CD4-positive, CD25-positive, alpha-beta regulatory T cell (primary cell): Measurements from ENCODE around the gene CHPF2. TPM values are rescaled to one million over a fixed set of nuclear protein-coding genes. Genes with fewer than 3 reads are reported as not detected.

Experiments used
- ATAC-seq, 2 donors: fragments of 150-1000 bp; cut with Tn5 transposase; one replicate each; pipeline ENCODE4 v1.10.0; 2021; ENCODE audit warnings: low read depth in 2 of 2, moderate number of reproducible peaks in 2 of 2, moderate library complexity in 1 of 2
- DNase-seq, 3 donors: peaks; one replicate each; pipeline versions ENCODE4 v3.0.0 to v3.0.0-alpha.2; 2012 to 2022; ENCODE audit warnings: mixed read lengths in 1 of 3
- H3K27ac ChIP-seq: one replicate; pipeline ENCODE4 v1.7.0; 2013; ENCODE audit warnings: mild to moderate bottlenecking, low read length; ENCODE audit not compliant: insufficient read depth, poor library complexity, severe bottlenecking
- H3K27me3 ChIP-seq: one replicate; pipeline ENCODE4 v1.7.0; 2013; ENCODE audit warnings: low read length; ENCODE audit not compliant: control insufficient read depth, insufficient read depth
- H3K36me3 ChIP-seq: one replicate; pipeline ENCODE4 v1.7.0; 2013; ENCODE audit warnings: mild to moderate bottlenecking, low read length, moderate library complexity; ENCODE audit not compliant: control insufficient read depth, insufficient read depth
- H3K4me1 ChIP-seq: 2 replicates; pipeline ENCODE4 v1.7.0; 2013; ENCODE audit warnings: mild to moderate bottlenecking, low read length; ENCODE audit not compliant: insufficient read depth, control insufficient read depth, poor library complexity, severe bottlenecking
- H3K4me3 ChIP-seq: one replicate; pipeline ENCODE4 v1.7.0; 2013; ENCODE audit warnings: low read depth, mild to moderate bottlenecking, low read length, moderate library complexity
- H3K9me3 ChIP-seq, 2 experiments: 1 replicate in 1 of 2; 2 replicates in 1 of 2; pipeline ENCODE4 v1.7.0; 2013; ENCODE audit warnings: low read length in 2 of 2, mild to moderate bottlenecking in 1 of 2, moderate library complexity in 1 of 2; ENCODE audit not compliant: control insufficient read depth in 2 of 2
- H3K27ac Mint-ChIP-seq, 3 donors: one replicate each; pipeline ENCODE4 v1.8.0; 2020 to 2022; ENCODE audit warnings: mild to moderate bottlenecking in 3 of 3, mixed read lengths in 3 of 3, moderate library complexity in 2 of 3
- H3K27me3 Mint-ChIP-seq: one replicate; pipeline ENCODE4 v1.8.0; 2022; ENCODE audit warnings: mild to moderate bottlenecking, mixed read lengths
- H3K36me3 Mint-ChIP-seq: one replicate; pipeline ENCODE4 v1.8.0; 2020; ENCODE audit warnings: mixed read lengths
- H3K4me1 Mint-ChIP-seq, 4 donors: one replicate each; pipeline ENCODE4 v1.8.0; 2020 to 2022; ENCODE audit warnings: mixed read lengths in 4 of 4, mild to moderate bottlenecking in 1 of 4
- H3K4me3 Mint-ChIP-seq, 4 donors: one replicate each; pipeline ENCODE4 v1.8.0; 2020 to 2022; ENCODE audit warnings: mild to moderate bottlenecking in 4 of 4, mixed read lengths in 4 of 4, moderate library complexity in 3 of 4
- H3K9me3 Mint-ChIP-seq, 7 donors: one replicate each; pipeline ENCODE4 v1.8.0; 2020 to 2022; ENCODE audit warnings: mixed read lengths in 7 of 7, mild to moderate bottlenecking in 3 of 7, moderate library complexity in 2 of 7
- polyA plus RNA-seq, 4 donors: library from polyadenylated mRNA; unstranded; fragments of 300-500 nt; fragmentation: Illumina TruSeq; gene quantifications; one replicate each; pipeline ENCODE4 v1.2.3, GENCODE V29; 2021
- total RNA-seq: library from RNA; stranded (reverse); gene quantifications from one replicate; pipeline ENCODE4 v1.2.3, GENCODE V29; 2022

The CHPF2 gene
- total and polyA plus RNA-seq, 5 donors from 2014 or later: 18.8 to 38.8 (median 24.4) TPM

- Mint-ChIP-seq H3K9me3 (peaks cover 0 to 4% (median 0%) of the 10 kb centered on the region in 7 donors), H3K27me3 (peaks cover 31% of the 10 kb centered on the region), H3K4me3 (peak overlapping the region in 3 of 4 donors; percentile 79 to 86 (median 85)), H3K36me3 (no peaks in the 10 kb centered on the region), H3K27ac (peak overlapping the region in 1 of 3 donors; percentile 86), H3K4me1 (peaks cover 0 to 30% (median 7%) of the 10 kb centered on the region in 4 donors)
- H3K27ac ChIP-seq: no peak overlapping the region
- ATAC-seq (peak; percentile 62 to 70), DNase-seq (peak in 2 of 3 donors; percentile 55 to 64)
- no peaks in the 10 kb centered on the region for H3K27me3 ChIP-seq
- peak overlapping the region; percentile 38 for H3K4me3 ChIP-seq
- H3K36me3 ChIP-seq: no peaks in the 10 kb centered on the region
- H3K9me3 ChIP-seq: no peaks in the 10 kb centered on the region
- peaks cover 9% of the 10 kb centered on the region for H3K4me1 ChIP-seq
Observed at GRCh38 chr7:151276666-151277590, 44.6 kb downstream of the CHPF2 start.

- no peak overlapping the region for H3K4me3 ChIP-seq
- H3K36me3 Mint-ChIP-seq: no peaks in the 10 kb centered on the region
- DNase-seq (no peak), ATAC-seq (no peak)
- H3K36me3 ChIP-seq: no peaks in the 10 kb centered on the region
- H3K9me3 Mint-ChIP-seq: peaks cover 0 to 4% (median 0%) of the 10 kb centered on the region in 7 donors
- H3K9me3 ChIP-seq: no peaks in the 10 kb centered on the region
- H3K4me1 Mint-ChIP-seq: peaks cover 0 to 24% (median 2%) of the 10 kb centered on the region in 4 donors
- peak overlapping the region in 3 of 4 donors; percentile 79 to 86 (median 85) for H3K4me3 Mint-ChIP-seq
- H3K27ac Mint-ChIP-seq: peak overlapping the region in 1 of 3 donors; percentile 86
- H3K27me3 ChIP-seq: no peaks in the 10 kb centered on the region
- peaks cover 9% of the 10 kb centered on the region for H3K4me1 ChIP-seq
- H3K27ac ChIP-seq: no peak overlapping the region
- H3K27me3 Mint-ChIP-seq: peaks cover 32% of the 10 kb centered on the region
Observed at GRCh38 chr7:151277631-151278030, 45.3 kb downstream of the CHPF2 start.

- no peaks in the 10 kb centered on the region for H3K36me3 ChIP-seq
Observed at GRCh38 chr7:151278949-151279348, 46.7 kb downstream of the CHPF2 start.

GRCh38 chr7:151279868-151280267 lies 47.6 kb downstream of the CHPF2 start:
- H3K27me3 ChIP-seq: no peaks in the 10 kb centered on the region
- no peak overlapping the region for H3K4me3 Mint-ChIP-seq
- peaks cover 43% of the 10 kb centered on the region for H3K27me3 Mint-ChIP-seq
- no peak for DNase-seq
- no peaks in the 10 kb centered on the region for H3K36me3 Mint-ChIP-seq
- H3K27ac ChIP-seq: no peak overlapping the region
- peaks cover 0 to 6% (median 0%) of the 10 kb centered on the region in 7 donors for H3K9me3 Mint-ChIP-seq
- H3K9me3 ChIP-seq: peaks cover 0 to 3% of the 10 kb centered on the region in 2 experiments
- no peak overlapping the region for H3K27ac Mint-ChIP-seq
- H3K4me1 Mint-ChIP-seq: peaks cover 0 to 19% (median 0%) of the 10 kb centered on the region in 4 donors
- H3K4me3 ChIP-seq: no peak overlapping the region
- ATAC-seq: no peak
- H3K4me1 ChIP-seq: peaks cover 9% of the 10 kb centered on the region
- H3K36me3 ChIP-seq: no peaks in the 10 kb centered on the region

More at GRCh38 chr7:151278949-151279348, 46.7 kb downstream of the CHPF2 start:
- H3K4me3 ChIP-seq: no peak overlapping the region
- peaks cover 0 to 3% of the 10 kb centered on the region in 2 experiments for H3K9me3 ChIP-seq
- Mint-ChIP-seq H3K36me3 (no peaks in the 10 kb centered on the region), H3K27me3 (peaks cover 39% of the 10 kb centered on the region), H3K4me1 (peaks cover 0 to 24% (median 2%) of the 10 kb centered on the region in 4 donors), H3K27ac (no peak overlapping the region), H3K4me3 (peak overlapping the region in 2 of 4 donors; percentile 38 to 67), H3K9me3 (peaks cover 0 to 6% (median 0%) of the 10 kb centered on the region in 7 donors)
- H3K27me3 ChIP-seq: no peaks in the 10 kb centered on the region
- DNase-seq (no peak), ATAC-seq (no peak)
- H3K4me1 ChIP-seq: peaks cover 9% of the 10 kb centered on the region
- no peak overlapping the region for H3K27ac ChIP-seq

- Mint-ChIP-seq H3K4me3 (peak overlapping the region in 1 of 4 donors; percentile 21), H3K27ac (no peak overlapping the region), H3K9me3 (peaks cover 0 to 6% (median 0%) of the 10 kb centered on the region in 7 donors), H3K36me3 (no peaks in the 10 kb centered on the region), H3K27me3 (peaks cover 42% of the 10 kb centered on the region), H3K4me1 (peaks cover 0 to 14% (median 0%) of the 10 kb centered on the region in 4 donors)
- DNase-seq (no peak), ATAC-seq (no peak)
- H3K27ac ChIP-seq: no peak overlapping the region
- no peaks in the 10 kb centered on the region for H3K27me3 ChIP-seq
- H3K4me1 ChIP-seq: peaks cover 9% of the 10 kb centered on the region
- no peaks in the 10 kb centered on the region for H3K36me3 ChIP-seq
- H3K9me3 ChIP-seq: peaks cover 0 to 3% of the 10 kb centered on the region in 2 experiments
- H3K4me3 ChIP-seq: no peak overlapping the region
Observed at GRCh38 chr7:151280388-151281019, 48.2 kb downstream of the CHPF2 start.

GRCh38 chr7:151281686-151282085 lies 49.4 kb downstream of the CHPF2 start:
- peaks cover 1% of the 10 kb centered on the region for H3K4me1 ChIP-seq
- H3K9me3 ChIP-seq: peaks cover 0 to 3% of the 10 kb centered on the region in 2 experiments
- ATAC-seq (no peak), DNase-seq (no peak)
- Mint-ChIP-seq H3K9me3 (peaks cover 0 to 6% (median 0%) of the 10 kb centered on the region in 7 donors), H3K27ac (no peak overlapping the region), H3K4me1 (peaks cover 0 to 6% (median 0%) of the 10 kb centered on the region in 4 donors), H3K36me3 (no peaks in the 10 kb centered on the region), H3K27me3 (peaks cover 37% of the 10 kb centered on the region), H3K4me3 (no peak overlapping the region)
- H3K27ac ChIP-seq: no peak overlapping the region
- no peaks in the 10 kb centered on the region for H3K36me3 ChIP-seq
- no peak overlapping the region for H3K4me3 ChIP-seq
- no peaks in the 10 kb centered on the region for H3K27me3 ChIP-seq

- Mint-ChIP-seq H3K36me3 (no peaks in the 10 kb centered on the region), H3K9me3 (peaks cover 0 to 6% (median 0%) of the 10 kb centered on the region in 7 donors), H3K27me3 (peaks cover 36% of the 10 kb centered on the region), H3K4me3 (no peak overlapping the region), H3K4me1 (peaks cover 0 to 5% (median 0%) of the 10 kb centered on the region in 4 donors), H3K27ac (no peak overlapping the region)
- H3K36me3 ChIP-seq: no peaks in the 10 kb centered on the region
- H3K27ac ChIP-seq: no peak overlapping the region
- no peak overlapping the region for H3K4me3 ChIP-seq
- H3K9me3 ChIP-seq: peaks cover 0 to 3% of the 10 kb centered on the region in 2 experiments
- DNase-seq (no peak), ATAC-seq (no peak)
- no peaks in the 10 kb centered on the region for H3K27me3 ChIP-seq
- H3K4me1 ChIP-seq: no peaks in the 10 kb centered on the region
Observed at GRCh38 chr7:151282111-151282510, 49.8 kb downstream of the CHPF2 start.
